Gastrocnemius medialis (tissue), 4 donors: ENCODE measurements around the gene C1QC.

Experiments used
- CTCF ChIP-seq, 5 experiments: fragments of 450-650 bp in 3 of 5; fragments of 200-600 bp in 2 of 5; sonication (generic) in 2 of 5; IDR thresholded peaks in 4 of 5; conservative IDR thresholded peaks in 1 of 5; 1 replicate in 4 of 5; 2 replicates in 1 of 5; pipeline ENCODE4 v1.5.1; 2016 to 2019; ENCODE audit warnings: antibody characterized with exemption in 5 of 5, mild to moderate bottlenecking in 3 of 5, moderate library complexity in 3 of 5
- POLR2A ChIP-seq, 2 donors: fragments of 450-650 bp; IDR thresholded peaks; one replicate each; pipeline ENCODE4 v1.6.1; 2017; ENCODE audit warnings: antibody characterized with exemption in 2 of 2, mild to moderate bottlenecking in 2 of 2, moderate library complexity in 2 of 2

GRCh38 chr1:22654692-22655091 is 11.3 kb downstream of the C1QC start:
- TF ChIP-seq CTCF (IDR thresholded peaks at IDR 0.05 in 4 of 5, conservative IDR thresholded peaks at IDR 0.05 in 1 of 5) = no peak
- no peak for TF ChIP-seq POLR2A (IDR thresholded peaks at IDR 0.05)
